Hematopoietic multipotent progenitor cell (in vitro differentiated cells): Measurements from ENCODE around the gene XPO5. TPM values are rescaled to one million over a fixed set of nuclear protein-coding genes. Genes with fewer than 3 reads are reported as not detected.
A peak's percentile ranks its signal among the peaks of the same experiment; 100 is the strongest.

Experiments
- DNase-seq, 3 donors: peaks; one replicate each; pipeline ENCODE4 v3.0.0-alpha.2; 2011 to 2015; ENCODE audit warnings: low read depth in 2 of 3, low spot score in 2 of 3
- small RNA-seq: library from RNA; depleted of rRNA; stranded (forward); fragments of <200 nt; gene quantifications from one replicate; pipeline ENCODE3, GENCODE V24; 2012
- total RNA-seq: library from RNA; depleted of rRNA; stranded (reverse); fragments of >200 nt; gene quantifications from one replicate; pipeline ENCODE4 v1.2.3, GENCODE V29; 2012

The XPO5 gene
- total RNA-seq, 1 donor, result 24.2 TPM

DNA sequence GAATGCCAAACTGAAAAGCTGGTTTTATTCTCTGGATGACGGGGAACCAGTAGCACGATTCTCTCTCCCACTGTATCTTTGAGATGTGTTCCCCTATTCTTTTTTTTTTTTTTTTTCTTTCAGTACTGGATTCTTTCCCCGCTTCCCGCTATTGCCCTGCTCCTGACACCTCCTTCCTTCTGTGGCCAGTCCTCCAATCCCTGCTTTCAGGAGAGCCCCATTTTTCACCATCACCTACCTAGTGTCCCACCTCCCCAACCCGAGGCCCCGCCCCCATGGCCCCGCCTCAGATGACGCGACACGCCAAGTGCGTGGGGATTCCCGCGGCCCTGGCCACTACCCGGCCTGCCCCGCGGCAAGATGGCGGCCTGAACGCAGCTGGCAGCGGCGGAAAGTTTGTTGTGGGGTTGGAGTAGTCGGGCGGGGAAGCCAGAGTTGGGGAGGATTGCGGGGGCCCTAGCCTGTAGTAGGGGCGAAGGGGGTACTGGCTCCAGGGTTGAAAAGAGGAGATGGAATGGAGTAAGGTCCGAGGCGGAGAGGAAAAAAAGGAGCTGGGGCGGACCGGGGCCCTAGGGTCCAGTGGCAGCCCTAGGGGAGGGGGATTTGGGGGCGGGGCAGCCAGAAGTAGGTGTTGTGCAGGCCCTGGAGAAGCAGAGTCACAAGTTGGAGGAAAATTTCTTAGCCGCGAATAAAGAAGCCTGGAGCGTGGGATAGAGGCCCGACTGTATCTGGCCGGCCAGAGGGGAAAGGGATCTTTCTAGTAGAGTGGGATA, 98.4 kb downstream of the XPO5 start, which contains the start of gene TJAP1:
TJAP1 (plus strand) TSS at position 336 of the 773 bp plus-strand sequence. CDS start 21,432 bp downstream, outside the sequence.
- peak; percentile 86 to 94 (median 90) for DNase-seq

DNA sequence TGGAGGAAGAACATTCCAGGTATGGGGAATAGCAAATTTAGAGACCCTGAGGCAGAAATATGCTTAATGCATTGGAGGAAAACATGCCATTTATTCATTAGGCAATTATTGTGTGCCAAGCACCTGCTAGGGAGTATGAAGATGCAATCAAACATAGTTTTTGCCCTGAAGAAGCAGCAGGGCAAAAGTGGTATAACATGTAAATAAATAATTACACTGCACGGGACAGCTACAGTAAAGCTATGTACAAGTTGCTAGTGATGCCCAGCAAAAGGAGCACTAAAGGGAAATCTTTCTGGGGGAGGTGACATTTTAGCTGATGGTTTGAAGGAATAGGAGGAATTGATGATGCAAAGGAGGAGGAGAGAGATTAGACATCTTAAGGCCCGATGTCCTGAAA, 99.1 kb downstream of the XPO5 start:
- peak in 2 of 3 donors; percentile 9 to 42 for DNase-seq

DNA sequence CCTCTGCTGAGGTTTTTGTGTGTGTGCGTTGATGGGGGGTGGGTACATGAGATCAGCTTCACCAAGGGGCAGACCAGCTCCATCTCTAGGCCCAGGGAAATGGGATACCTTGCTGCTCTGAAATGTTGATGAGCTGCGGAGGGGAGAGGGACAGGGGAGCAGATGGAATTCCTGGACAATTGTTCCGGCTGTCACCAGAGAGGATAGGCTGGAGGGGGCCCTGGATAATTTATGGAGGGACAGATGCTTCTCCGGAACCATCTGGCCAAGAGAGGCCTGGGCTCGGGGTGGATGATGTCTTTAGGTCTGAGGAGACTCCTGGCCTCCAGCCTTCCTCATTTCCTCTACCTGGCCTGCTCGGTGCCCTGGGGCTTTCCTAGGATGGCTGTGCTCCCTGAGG, 100.3 kb downstream of the XPO5 start:
- DNase-seq, result no peak

DNA sequence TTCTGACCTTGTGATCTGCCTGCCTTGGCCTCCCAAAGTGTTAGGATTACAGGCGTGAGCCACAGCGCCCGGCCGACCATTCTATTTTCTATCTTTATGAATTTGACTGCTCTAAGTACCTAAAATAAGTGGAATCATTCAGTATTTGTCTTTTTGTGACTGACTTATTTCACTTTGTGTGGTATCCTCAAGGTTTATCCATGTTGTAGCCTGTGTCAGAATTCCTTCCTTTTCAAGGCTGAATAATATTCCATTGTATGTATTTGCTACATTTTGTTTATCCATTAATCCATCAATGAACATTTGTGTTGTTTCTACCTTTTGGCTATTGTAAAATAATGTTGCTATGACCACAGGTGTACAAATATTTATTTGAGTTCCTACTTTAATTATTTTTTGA, 103.3 kb downstream of the XPO5 start:
- no peak for DNase-seq

Small RNA genes within 50 kb of the gene (small RNA-seq; reads per million reads assigned to genes)
- gene RF00426 (not detected), gene RNU6-1113P (not detected)

Other genes starting within 250 kb of the XPO5 start
- 6.7 TPM for gene ZNF318, start 206.4 kb downstream of the XPO5 start, total RNA-seq
- gene ABCC10, start 148.5 kb downstream of the XPO5 start, total RNA-seq, result 25.9 TPM
- 0.27 TPM for gene DLK2, start 120.5 kb downstream of the XPO5 start, total RNA-seq
- 29.9 TPM for gene TJAP1, start 98.5 kb downstream of the XPO5 start, total RNA-seq
- gene LRRC73, start 65.7 kb downstream of the XPO5 start, total RNA-seq, result 0.27 TPM
- gene YIPF3, start 59.1 kb downstream of the XPO5 start, total RNA-seq, result 158 TPM
- gene POLR1C, start 58.9 kb downstream of the XPO5 start, total RNA-seq, result 17.5 TPM
- gene POLH, start 147 bp upstream of the XPO5 start, total RNA-seq, result 8.3 TPM
- 64.1 TPM for gene GTPBP2, start 53.2 kb upstream of the XPO5 start, total RNA-seq
- gene MAD2L1BP, start 59.8 kb upstream of the XPO5 start, total RNA-seq, result 33.1 TPM
- gene RSPH9, start 69.0 kb upstream of the XPO5 start, total RNA-seq, result 0.27 TPM
- 60.9 TPM for gene MRPS18A, start 111.8 kb upstream of the XPO5 start, total RNA-seq
- gene VEGFA, start 194.2 kb upstream of the XPO5 start, total RNA-seq, result 37.2 TPM